ENCODE results near the gene AGBL1.

- TF ChIP-seq MYC (IDR thresholded peaks at IDR 0.05; ENCODE audit: borderline replicate concordance, low read length): no peak
- TF ChIP-seq, protein P1, sequence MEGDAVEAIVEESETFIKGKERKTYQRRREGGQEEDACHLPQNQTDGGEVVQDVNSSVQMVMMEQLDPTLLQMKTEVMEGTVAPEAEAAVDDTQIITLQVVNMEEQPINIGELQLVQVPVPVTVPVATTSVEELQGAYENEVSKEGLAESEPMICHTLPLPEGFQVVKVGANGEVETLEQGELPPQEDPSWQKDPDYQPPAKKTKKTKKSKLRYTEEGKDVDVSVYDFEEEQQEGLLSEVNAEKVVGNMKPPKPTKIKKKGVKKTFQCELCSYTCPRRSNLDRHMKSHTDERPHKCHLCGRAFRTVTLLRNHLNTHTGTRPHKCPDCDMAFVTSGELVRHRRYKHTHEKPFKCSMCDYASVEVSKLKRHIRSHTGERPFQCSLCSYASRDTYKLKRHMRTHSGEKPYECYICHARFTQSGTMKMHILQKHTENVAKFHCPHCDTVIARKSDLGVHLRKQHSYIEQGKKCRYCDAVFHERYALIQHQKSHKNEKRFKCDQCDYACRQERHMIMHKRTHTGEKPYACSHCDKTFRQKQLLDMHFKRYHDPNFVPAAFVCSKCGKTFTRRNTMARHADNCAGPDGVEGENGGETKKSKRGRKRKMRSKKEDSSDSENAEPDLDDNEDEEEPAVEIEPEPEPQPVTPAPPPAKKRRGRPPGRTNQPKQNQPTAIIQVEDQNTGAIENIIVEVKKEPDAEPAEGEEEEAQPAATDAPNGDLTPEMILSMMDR (IDR thresholded peaks at IDR 0.05): no peak
- no peak for TF ChIP-seq RNF2 (IDR thresholded peaks at IDR 0.05; ENCODE audit: borderline replicate concordance, low read depth)
- no peak for TF ChIP-seq HDAC2 (IDR thresholded peaks at IDR 0.05)
- no peak for TF ChIP-seq SREBF2 (IDR thresholded peaks at IDR 0.05)
- TF ChIP-seq POLR2A (IDR thresholded peaks at IDR 0.05; ENCODE audit: low read length): no peak
Observed at GRCh38 chr15:86773736-86774135, 694.1 kb downstream of the AGBL1 start.

All from A549 (cell line).